Stomach (tissue), 4 donors: ENCODE measurements around the gene PTPRS.

Experiments used
- CTCF ChIP-seq, 7 experiments: fragments of 450-650 bp in 4 of 7; fragments of 200-600 bp in 3 of 7; sonication (generic) in 3 of 7; IDR thresholded peaks; one replicate each; pipeline ENCODE4 v1.5.1; 2016 to 2019; ENCODE audit warnings: antibody characterized with exemption in 7 of 7, control low read depth in 2 of 7, mild to moderate bottlenecking in 1 of 7
- POLR2A ChIP-seq, 4 donors: fragments of 450-650 bp; IDR thresholded peaks; one replicate each; pipeline ENCODE4 v1.6.1; 2016; ENCODE audit warnings: antibody characterized with exemption in 4 of 4, control low read depth in 2 of 4, mild to moderate bottlenecking in 1 of 4, moderate library complexity in 1 of 4
- POLR2AphosphoS5 ChIP-seq, 3 donors: sonication (generic); formaldehyde crosslinking; IDR thresholded peaks; one replicate each; pipeline ENCODE4 v1.6.1; 2016; ENCODE audit warnings: antibody characterized with exemption in 3 of 3

DNA sequence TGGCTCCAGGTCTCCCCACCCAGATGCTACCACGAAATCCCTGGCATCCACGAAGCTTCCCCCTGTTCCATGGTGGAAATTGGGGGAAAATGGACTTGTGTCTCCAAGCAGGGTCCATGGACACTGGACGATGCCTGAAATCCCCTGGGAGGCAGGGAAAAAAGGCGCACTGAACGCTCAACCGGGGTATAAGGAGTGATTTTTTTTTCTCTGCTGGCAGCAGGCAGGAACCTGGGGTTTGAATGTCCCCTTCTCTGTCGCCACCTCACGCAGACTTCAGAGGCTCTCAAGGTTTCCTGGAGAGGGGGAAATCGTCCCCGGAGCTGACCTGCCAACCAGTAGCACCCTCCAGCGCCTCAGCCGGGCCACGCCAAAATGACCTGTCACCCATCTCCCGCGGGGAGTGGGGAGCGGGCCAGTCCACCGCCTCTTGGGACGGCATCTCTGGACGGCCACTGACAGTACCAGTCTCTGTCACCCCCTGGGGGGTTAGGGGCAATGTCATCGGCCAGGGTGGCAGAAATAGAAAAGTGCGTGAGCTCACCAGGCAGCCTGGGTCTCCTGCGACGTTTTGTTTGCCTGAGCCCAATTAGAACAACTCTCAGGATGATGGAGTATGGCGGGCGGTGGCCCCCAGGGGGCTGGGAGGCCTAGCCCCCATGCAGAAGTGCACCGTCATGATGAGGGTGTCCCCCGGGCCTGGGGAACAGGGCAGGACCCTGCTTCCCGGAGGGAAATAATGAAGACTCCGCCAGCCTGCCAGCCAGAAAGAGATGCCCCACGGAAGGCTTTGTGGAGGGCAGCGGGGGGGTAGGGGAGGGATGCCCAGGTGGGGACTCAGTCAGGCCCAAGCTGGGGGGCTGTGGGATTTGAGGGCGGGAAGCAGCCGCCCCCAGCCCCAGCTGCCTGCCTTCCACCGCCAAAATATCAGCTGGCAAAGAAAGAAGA lies 2.6 kb downstream of the PTPRS start:
- TF ChIP-seq CTCF (IDR thresholded peaks at IDR 0.05) (no peak), POLR2A (IDR thresholded peaks at IDR 0.05) (no peak), POLR2AphosphoS5 (IDR thresholded peaks at IDR 0.05) (no peak)
